Thyroid gland (tissue), 4 donors: ENCODE measurements around the gene EXOC6. TPM values are rescaled to one million over a fixed set of nuclear protein-coding genes. Genes with fewer than 3 reads are reported as not detected.

Experiments
- DNase-seq, 2 donors: peaks; one replicate each; pipeline ENCODE4 v3.0.0-alpha.2; 2019
- H3K27ac ChIP-seq, 3 donors: fragments of 200-600 bp; sonication (generic); 1 replicate in 2 of 3; 2 replicates in 1 of 3; pipeline ENCODE4 v1.5.1; 2016 to 2019; ENCODE audit warnings: mild to moderate bottlenecking in 1 of 3, moderate library complexity in 1 of 3
- H3K27me3 ChIP-seq: fragments of 200-600 bp; sonication (generic); one replicate; pipeline ENCODE4 v1.5.1; 2019
- H3K36me3 ChIP-seq, 2 donors: fragments of 200-600 bp; sonication (generic); one replicate each; pipeline ENCODE4 v1.5.1; 2016 to 2019
- H3K4me1 ChIP-seq, 2 donors: fragments of 200-600 bp; sonication (generic); one replicate each; pipeline ENCODE4 v1.5.1; 2017 to 2019
- H3K4me3 ChIP-seq, 3 donors: fragments of 200-600 bp; sonication (generic); replicated peaks in 1 of 3; 1 replicate in 2 of 3; 2 replicates in 1 of 3; pipeline ENCODE4 v1.5.1; 2016; ENCODE audit warnings: mild to moderate bottlenecking in 1 of 3
- H3K9me3 ChIP-seq: fragments of 200-600 bp; sonication (generic); one replicate; pipeline ENCODE4 v1.5.1; 2017
- CTCF ChIP-seq, 6 experiments: fragments of 200-600 bp in 3 of 6; fragments of 450-650 bp in 3 of 6; sonication (generic) in 3 of 6; IDR thresholded peaks; one replicate each; pipeline ENCODE4 v1.5.1; 2016 to 2019; ENCODE audit warnings: antibody characterized with exemption in 6 of 6, mild to moderate bottlenecking in 2 of 6, inconsistent platforms in 1 of 6, moderate library complexity in 1 of 6
- POLR2A ChIP-seq, 2 donors: fragments of 450-650 bp; IDR thresholded peaks; one replicate each; pipeline ENCODE4 v1.6.1; 2017; ENCODE audit warnings: antibody characterized with exemption in 2 of 2, mild to moderate bottlenecking in 2 of 2, moderate library complexity in 1 of 2
- WGBS, 2 donors: methylation state at CpG; one replicate each; pipeline ENCODE4 v1.1.5; 2017; 5-methylcytosine and 5-hydroxymethylcytosine counted together
- intact Hi-C: fragments of 100-400 bp; cut with DNase I; formaldehyde crosslinking; loops from one replicate; pipeline ENCODE4 v1.15.1; 2023
- total RNA-seq, 4 donors: library from RNA; depleted of rRNA; stranded (reverse); fragments of >200 nt; gene quantifications; one replicate each; pipeline ENCODE4 v1.2.3, GENCODE V29; 2016

The EXOC6 gene
- total RNA-seq, 4 donors from 2014 or later, result 51.6 to 74.0 (median 61.1) TPM

DNA sequence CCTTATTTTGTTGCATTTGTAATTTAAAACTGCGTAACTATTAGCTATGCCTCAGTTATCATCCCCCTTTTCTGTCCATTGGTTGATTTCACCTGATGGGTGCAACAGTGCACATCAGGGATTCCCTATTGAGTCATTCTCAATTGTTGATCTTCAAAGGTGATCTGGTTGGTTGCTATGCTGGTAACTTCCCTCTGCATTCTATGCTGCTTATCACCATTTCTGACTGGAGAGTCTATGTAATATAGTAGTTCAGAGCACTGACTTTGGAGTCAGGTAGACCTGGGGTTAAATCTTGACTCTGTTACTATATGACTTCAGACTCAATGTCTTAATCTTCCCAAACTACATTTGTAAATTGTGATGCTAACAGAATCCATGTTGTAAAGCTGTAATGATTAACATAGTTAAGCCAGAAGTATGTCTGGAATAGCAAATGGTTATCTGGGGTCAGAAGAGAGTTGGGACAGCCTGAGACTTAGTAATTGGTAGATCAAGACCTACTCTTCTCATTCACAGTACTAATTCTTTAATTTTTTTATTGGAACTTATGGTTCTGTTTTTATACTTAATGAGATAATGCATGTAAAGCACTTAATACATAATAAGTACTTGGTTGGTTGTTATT is 38.1 kb downstream of the EXOC6 start:
- no peak overlapping the region for H3K27ac ChIP-seq
- H3K9me3 ChIP-seq, result no peaks in the 10 kb centered on the region
- H3K4me3 ChIP-seq, result no peak overlapping the region
- intact Hi-C loops, result loop anchor here (10.0 kb wide), 2 partner anchors 202 to 312 kb away; partner anchors contain the start of genes HHEX and IDE
- H3K36me3 ChIP-seq, result no peaks in the 10 kb centered on the region
- H3K27me3 ChIP-seq, result no peaks in the 10 kb centered on the region
- no peak for DNase-seq
- H3K4me1 ChIP-seq, result peaks cover 6 to 11% of the 10 kb centered on the region in 2 donors
- whole genome bisulfite sequencing, 2 donors, result 97 to 100% methylated on average over 1 of the region's 1 CpG
- TF ChIP-seq POLR2A (IDR thresholded peaks at IDR 0.05) (no peak), CTCF (IDR thresholded peaks at IDR 0.05) (no peak)

DNA sequence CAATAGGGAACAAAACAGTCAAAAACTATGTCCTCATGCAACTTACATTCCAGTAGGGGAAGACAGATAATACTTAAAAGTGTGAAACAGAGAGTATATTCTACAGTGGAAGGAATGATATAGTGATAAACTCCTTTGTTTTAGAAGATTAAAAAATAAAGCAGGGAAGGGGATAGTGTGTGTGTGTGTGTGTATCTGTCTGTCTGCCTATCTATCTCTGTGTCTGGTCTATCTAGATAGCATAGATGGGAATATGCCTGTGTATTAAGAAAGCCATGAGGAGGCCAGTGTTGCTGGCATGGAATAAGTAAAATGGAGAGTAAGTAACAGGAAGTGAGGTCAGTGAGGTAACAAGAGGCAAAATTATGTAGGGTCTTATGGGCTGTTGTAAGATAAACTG is 42.2 kb downstream of the EXOC6 start:
- H3K27ac ChIP-seq, result no peak overlapping the region
- H3K9me3 ChIP-seq, result no peaks in the 10 kb centered on the region
- intact Hi-C loops, result no loop called here
- no peak for DNase-seq
- H3K4me1 ChIP-seq, result peaks cover 11 to 17% of the 10 kb centered on the region in 2 donors
- H3K4me3 ChIP-seq, result no peak overlapping the region
- H3K27me3 ChIP-seq, result no peaks in the 10 kb centered on the region
- TF ChIP-seq CTCF (IDR thresholded peaks at IDR 0.05) (no peak), POLR2A (IDR thresholded peaks at IDR 0.05) (no peak)
- no peaks in the 10 kb centered on the region for H3K36me3 ChIP-seq

- no peaks in the 10 kb centered on the region for H3K36me3 ChIP-seq
- peaks cover 11 to 12% of the 10 kb centered on the region in 2 donors for H3K4me1 ChIP-seq
- TF ChIP-seq POLR2A (IDR thresholded peaks at IDR 0.05) (no peak), CTCF (IDR thresholded peaks at IDR 0.05) (no peak)
- WGBS, 2 donors, result 56 to 72% methylated on average over 5 of the region's 5 CpGs
- intact Hi-C loops, result no loop called here
- H3K9me3 ChIP-seq, result no peaks in the 10 kb centered on the region
- no peaks in the 10 kb centered on the region for H3K27me3 ChIP-seq
- H3K27ac ChIP-seq, result peak overlapping the region in 2 of 3 donors; percentile 18 to 21
- peak; percentile 85 to 89 for DNase-seq
- no peak overlapping the region for H3K4me3 ChIP-seq
Measured at GRCh38 chr10:92891885-92892690, 43.8 kb downstream of the EXOC6 start.

DNA sequence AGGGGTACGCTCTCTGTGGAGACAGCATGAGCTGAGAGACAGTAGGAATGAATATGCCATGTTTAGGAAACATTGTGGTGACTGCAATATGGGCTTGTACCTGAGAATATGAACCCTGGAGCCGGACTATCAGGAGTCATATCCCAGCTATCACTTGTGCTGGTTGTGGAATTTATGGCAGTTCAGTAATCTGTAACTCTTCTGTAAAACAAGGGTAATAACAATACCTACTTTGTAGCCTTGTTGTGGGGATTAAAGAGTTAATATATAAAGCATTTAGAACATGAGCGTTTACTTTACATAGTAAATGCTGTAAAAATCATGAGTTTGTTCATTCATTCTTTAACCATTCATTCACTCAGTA is 44.4 kb downstream of the EXOC6 start:
- TF ChIP-seq POLR2A (IDR thresholded peaks at IDR 0.05), result no peak
- no peak for TF ChIP-seq CTCF (IDR thresholded peaks at IDR 0.05)
- intact Hi-C loops, result no loop called here
- Histone ChIP-seq H3K36me3 (no peaks in the 10 kb centered on the region), H3K4me3 (no peak overlapping the region), H3K27me3 (no peaks in the 10 kb centered on the region), H3K27ac (peak overlapping the region in 2 of 3 donors; percentile 18 to 21), H3K4me1 (peaks cover 11 to 12% of the 10 kb centered on the region in 2 donors), H3K9me3 (no peaks in the 10 kb centered on the region)
- DNase-seq, result no peak
- 71 to 79% methylated on average over 3 of the region's 3 CpGs for WGBS, 2 donors

DNA sequence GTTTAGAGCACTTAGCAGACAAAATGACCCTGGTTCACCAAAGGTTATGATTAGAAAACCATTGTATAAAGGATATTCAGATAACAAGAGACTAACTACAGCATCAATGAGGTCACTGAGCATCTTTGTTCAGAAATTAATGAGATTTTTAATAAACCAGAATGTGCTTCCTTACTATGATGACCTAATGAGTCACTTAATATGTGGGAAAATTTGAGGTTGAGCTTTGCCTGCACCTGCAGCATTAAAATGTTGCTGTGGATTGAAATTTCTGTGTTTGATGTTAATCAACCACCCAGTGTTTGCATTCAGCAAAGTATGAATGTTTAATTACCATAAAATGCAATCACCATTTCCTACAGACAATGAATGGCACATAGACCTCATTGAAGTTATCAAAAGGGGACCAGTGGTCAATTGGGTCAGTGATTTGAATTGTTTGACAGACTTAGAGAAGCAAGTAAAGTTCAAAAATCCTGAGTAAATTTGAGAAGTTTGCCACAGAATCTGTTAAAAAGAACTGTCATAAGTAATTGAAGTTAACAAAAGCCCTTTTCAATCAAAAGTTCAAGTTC is 45.8 kb downstream of the EXOC6 start:
- no peaks in the 10 kb centered on the region for H3K27me3 ChIP-seq
- TF ChIP-seq CTCF (IDR thresholded peaks at IDR 0.05), result no peak
- no peak for TF ChIP-seq POLR2A (IDR thresholded peaks at IDR 0.05)
- intact Hi-C loops, result no loop called here
- H3K9me3 ChIP-seq, result no peaks in the 10 kb centered on the region
- no peak overlapping the region for H3K4me3 ChIP-seq
- H3K4me1 ChIP-seq, result peaks cover 11 to 12% of the 10 kb centered on the region in 2 donors
- DNase-seq, result no peak
- H3K36me3 ChIP-seq, result no peaks in the 10 kb centered on the region
- no peak overlapping the region for H3K27ac ChIP-seq
